ENCODE data around the gene CD82.

DNA sequence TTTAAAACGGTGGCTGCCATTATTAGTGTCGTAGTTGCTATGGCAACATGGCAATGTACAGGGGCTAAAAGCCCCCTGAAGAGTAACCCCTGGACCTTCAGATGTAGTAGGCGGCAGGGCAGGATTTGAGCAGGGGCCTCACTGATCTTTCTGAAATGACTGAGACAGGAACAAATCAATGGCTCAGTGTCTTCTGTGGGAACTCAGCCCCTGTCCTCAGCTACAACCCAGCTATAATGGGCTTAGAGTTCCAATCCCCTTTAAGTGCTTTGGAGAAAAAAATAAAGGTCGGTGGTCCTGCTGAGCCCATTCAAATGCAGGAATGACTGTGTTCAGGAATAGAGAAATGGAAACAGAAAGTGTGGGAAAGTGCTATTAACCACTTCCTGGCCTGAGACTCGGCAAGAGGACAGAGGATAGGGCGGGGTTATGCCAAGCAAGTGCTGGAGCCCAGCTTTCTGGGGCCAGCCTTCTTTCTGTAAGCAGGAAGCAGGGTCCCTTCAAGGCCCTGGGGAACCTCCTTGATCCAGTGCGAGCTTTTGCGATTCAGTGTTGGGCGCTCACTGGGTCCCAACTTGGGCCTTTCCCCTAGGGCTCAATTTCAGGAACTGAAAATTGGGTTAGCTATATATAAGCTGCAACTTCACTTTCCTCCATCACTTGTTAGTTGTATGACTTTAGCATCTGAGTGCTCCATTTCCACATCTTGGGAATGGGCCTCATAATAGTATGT lies 6.1 kb upstream of the CD82 start:
- TF ChIP-seq EZH2 (IDR thresholded peaks at IDR 0.05) (no peak), POLR2AphosphoS5 (IDR thresholded peaks at IDR 0.05; ENCODE audit: borderline replicate concordance, low read depth, low read length) (no peak), FOXP2 (optimal IDR thresholded peaks at IDR 0.05; ENCODE audit: control extremely low read depth, extremely low read length, insufficient read depth) (no peak)

Data from SK-N-MC (cell line).